ENCODE measurements around the gene CHD2.
"Not testable (repeated sequence)": the region's sequence is repeated elsewhere in the genome, so short reads cannot be mapped to it uniquely, and the experiment has no call there.

Gene CHD2

DNA sequence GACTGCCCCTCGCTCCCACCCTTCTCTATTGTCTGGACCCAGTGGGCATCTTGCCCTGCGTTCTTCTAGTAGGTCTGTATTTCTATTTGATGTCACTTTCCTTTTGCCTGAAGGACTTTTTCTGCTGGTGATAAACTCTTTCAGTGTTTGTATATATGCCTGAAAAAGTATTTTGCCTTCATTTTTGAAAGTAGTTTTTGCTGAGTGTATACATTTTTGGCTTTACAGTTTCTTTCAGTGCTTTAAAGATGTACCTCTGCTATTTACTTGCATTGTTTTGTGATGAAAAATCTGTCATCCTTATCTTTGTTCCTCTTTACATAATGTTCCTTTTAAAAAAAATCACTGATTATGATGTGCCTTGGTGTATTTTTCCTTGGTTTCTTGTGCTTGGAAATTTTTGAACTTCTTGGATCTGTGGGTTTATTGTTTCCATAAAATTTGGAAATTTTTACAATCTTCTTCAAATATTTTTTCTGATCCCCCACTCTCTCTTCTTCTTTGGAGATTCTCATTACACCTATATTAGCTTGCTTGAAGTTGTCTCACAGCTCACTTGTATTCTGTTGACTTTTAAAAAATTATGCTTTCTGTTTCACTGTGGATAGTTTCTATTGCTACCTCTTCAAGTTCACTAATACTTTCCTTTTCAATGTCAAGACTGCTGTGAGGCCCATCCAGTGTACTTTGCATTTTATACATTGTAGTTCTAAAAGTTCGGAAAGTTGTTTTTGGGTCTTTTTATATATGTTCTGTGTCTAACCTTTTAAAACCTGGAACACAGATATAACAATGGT is 121.0 kb downstream of the CHD2 start:
- no peak for DNase-seq (ENCODE audit: low read depth)

DNA sequence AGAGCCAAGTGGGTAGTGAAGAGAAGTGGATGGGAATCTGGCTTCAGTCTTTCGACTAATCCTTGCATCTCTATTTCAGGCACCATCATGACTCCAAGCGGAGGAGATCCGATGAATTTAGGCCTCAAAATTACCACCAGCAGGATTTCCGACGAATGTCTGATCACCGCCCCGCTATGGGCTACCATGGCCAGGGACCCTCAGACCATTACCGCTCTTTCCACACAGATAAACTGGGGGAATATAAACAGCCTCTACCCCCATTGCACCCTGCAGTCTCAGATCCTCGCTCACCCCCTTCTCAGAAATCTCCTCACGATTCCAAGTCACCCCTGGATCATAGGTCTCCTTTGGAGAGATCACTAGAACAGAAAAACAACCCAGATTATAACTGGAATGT is 124.2 kb downstream of the CHD2 start:
- DNase-seq (ENCODE audit: low read depth), result no peak

DNA sequence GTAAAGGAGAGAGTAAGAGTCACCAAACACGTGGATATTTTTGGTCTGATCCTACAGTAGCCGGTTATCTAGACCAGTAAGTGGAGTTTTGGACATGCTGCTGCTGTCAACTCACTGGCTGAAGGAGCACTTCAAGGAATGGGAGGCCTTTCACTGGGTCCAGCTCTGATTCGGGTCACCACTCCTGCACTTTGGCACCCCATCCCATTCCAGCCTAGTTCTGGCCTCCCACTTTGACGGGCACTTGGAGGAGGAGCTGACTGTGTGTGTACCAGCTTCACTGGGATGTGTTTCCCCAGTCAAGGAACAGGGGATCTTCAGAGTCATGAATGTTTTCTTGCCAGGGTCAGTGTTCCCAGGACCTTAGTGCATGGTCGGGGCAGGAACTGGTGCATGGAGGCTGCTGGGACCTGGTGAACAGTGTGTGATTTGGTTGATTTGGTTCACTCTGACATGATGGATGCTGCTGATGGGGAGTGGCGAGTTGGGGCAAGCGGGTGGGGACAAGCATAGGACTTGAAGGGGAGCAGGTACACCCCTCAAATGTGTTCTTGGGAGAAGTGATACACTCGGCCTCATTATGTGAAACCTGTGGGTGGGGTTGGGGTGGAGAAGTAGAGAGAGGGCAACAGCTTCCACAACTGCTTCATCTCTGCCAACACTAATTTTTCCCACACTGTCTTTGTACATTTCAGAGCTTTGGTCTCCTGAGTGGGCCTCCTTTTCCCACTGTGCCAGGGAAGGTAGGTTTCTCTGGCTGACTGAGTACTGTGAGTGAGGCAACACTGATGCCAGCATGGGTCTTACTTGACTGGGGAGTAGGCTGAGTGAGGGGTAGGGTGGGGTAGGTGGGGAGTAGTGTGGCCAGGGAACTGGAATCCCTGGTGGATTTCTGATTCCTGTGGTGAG is 124.8 kb downstream of the CHD2 start:
- DNase-seq (ENCODE audit: low read depth), result no peak

DNA sequence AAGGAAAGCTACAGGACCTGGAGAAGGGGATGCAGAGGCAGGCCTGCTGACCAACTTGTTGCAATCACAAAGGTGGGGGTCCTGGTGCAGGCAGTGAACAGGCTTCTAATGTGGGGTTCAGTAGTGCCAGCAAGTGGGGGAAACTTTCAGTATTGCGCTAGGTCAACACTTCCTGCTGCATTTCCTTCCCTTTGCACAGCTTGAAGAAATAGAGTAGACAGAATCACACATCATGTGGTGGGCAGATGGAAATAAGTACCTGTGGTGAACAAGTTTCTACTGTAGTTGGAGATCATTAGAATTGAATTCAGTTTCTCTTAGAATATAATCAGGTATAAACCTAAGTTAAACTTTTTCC is 125.5 kb downstream of the CHD2 start:
- DNase-seq (ENCODE audit: low read depth), result no peak

DNA sequence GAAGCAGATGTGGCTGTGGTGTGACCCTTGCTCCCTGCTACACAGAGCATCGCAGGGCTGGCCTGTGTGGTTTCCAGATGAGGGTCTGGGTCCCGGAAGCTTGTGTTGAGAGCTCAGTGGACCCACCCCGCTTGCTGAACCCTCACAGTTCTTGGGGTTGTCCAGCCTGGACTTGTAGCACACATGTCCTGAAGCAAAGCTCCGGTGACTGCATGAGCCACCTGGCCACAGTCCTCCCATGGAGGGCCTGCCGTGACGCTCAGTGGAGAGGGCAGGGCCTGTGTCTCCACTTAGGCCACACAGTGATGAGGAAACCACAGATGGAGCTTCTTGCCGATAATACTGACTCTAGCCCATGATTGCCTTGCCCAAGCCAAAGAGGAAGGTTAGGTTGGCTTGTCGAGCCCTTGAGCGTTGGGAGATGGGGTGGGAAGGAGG is 126.3 kb downstream of the CHD2 start:
- DNase-seq (ENCODE audit: low read depth), result no peak

DNA sequence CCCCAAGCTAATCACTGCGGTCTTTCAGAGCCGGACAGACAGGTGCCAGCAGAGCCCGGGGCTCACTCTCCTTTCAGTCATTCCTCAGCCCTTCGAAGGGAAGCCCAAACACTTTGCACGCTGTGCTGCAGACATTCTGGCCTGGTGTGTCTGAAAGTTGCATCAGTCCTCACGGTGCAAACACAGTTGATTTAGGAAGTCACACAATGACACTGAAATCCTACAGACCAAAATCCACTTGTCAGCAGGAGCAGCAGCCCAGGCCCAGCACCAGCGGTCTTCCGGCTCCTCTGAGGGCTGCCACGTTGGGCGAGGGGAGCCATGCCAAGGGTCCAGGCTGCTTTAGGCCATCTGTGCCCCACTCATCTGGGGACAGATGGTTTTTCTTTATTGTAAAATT is 127.3 kb downstream of the CHD2 start:
- no peak for DNase-seq (ENCODE audit: low read depth)

DNA sequence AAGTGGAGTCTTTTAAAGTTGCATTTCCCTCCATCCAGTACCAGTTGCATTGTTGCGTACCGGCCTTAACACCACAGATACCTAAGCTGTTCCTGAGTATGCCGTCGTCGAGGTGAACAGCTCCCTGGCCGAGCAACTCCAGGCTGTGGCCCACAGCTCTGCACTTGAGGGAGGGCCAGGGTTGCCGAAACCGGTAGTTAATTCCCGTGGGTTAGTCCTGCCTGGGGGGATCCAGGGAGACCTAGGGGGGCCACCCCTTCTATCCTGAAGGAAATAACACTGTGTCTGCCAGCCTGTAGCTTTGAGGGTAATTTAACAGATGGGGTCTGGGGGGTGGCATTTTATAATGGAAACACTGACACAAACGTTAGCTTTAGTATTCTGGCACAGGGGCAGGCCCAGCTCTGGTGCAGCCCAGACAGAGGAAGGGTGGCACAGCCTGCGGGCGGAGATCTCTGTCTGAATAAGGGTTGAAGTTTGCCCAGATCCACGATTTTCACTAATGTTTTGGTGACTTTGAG is 128.0 kb downstream of the CHD2 start:
- no peak for DNase-seq (ENCODE audit: low read depth)

DNA sequence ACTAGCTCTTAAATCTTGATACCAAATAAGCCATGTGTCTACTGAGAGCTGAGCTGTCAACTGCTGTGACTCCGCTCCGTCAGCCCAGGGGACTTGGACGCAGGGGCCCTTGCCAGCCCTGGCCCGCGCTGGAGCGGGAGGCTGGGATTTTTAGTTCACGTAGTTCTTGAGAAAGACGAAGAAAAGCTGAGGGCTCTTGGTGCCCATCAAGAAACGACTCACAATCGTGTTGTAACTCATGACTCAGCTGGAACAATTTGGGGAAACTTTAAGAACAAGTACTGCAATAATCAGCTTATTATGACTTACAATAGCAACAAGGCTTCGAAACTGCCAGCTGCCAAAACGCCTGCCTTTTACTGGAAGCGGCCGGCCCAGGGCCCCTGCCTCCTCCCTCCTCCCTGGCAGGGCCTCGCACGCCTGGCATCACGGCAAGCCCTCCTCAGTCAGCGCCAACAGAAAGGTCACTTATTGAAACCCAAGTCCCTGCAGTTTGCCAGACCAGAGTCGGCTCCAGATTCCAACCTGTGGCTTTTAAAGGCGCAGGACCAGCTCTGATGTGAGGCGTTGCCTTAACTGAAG is 128.6 kb downstream of the CHD2 start:
- DNase-seq (ENCODE audit: low read depth), result no peak

DNA sequence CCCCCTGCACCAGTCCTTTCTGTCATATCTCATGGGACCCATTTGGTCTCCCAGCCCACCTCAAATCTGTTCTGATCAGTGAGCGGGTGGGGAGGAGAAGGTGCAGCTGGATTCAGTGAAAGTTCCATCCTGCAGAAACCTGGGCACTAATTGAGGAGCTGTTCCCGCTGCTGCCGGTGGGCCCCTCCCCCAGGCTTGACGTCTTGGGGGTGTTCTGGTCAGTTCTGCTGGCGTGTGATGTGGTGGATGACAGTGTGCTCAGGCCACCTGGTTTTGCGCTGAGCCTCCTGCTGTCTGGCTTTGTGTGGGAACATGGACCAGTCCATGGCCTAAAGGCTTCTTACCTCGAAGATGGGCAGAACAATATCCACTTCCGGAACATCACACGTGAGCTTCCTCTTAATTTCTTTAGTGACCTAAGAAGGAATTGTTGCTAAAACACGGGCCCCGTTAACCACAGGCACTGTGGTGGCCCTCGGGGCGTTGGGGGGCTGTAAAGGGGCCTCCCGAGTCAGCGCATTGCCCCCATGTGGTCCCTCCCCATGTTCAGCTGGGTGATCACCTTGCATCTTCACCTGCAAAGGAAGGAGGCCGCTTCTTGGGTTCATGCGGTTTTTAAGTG is 129.2 kb downstream of the CHD2 start:
- DNase-seq (ENCODE audit: low read depth), result no peak

DNA sequence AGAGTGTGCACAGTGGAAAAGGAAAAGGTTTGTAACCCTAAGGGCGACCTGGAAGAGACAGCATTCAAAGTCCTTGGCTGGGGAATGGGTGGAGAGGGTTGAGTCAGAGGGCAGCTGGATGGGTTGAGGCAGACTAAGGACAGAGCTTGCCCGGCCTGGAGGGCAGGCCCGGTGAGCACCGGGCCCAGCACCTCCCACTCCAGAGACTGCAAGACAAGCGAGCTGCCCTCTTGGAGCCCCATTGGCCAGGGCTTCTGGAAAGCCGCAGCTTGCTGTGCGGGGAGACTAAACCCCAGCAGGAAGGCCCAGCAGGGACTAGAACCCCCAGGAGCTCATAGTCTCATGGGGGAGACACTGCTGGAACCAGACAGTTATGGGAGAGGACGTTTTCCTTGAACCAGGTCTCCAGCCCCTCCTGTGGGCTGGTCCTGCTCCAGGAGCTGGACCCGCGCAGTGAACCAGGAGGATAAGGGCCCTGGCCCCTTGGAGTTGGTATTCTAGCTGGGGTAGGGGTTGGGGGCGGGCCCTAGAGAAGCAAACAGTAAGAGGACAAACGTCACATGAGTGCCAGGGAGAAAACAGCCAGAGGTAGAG is 129.8 kb downstream of the CHD2 start:
- DNase-seq (ENCODE audit: low read depth), result no peak

DNA sequence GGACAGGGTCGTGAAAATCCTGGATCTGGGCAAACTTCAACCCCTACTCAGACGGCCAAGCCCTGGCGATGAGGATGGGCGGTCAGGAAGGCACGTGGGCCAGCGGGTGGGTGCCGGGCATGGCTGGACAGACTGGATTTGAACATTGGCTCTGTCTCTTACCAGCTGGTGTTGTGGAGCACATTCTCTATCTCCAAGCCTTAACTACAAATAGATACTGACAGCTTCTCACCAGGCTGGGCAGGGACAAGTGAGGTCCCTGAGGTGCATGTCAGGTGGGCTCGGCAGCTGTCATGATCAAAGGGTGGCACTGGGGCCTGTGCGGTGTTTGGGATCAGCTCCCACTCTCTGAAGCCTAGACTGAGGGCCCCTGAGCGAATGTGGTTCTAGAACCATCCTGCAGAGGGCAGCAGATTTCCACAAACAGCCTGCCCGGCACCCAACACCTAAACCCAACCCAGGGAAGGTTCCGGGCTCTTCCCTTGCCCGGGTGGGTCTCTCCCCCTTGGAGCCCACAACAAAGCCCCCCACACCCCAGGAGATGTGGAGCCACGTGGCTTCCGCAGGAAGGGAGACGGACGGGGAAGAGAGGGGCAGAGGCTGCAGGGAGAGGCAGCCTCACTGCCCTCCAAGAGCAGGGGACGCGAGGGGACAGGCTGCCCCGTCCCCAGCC is 130.4 kb downstream of the CHD2 start:
- DNase-seq (ENCODE audit: low read depth), result peak; percentile 26

DNA sequence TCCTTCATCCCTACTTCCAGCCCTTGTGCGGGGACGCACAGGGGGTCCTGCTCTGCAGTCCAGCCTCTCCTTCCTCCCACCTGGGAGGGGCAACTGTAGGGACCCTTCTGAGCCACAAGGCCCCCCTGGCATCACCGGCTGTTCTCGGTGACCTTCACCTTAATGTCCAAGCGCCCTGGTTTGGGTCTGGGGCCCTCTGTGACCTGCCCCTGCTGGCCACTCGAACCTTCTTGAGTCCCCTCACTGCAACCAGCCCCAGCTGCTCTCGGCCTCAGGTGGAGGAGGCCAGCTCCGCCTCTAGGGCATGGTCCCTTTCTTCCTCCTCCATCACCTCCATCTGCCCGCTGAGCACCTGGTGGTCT is 131.0 kb downstream of the CHD2 start:
- DNase-seq (ENCODE audit: low read depth), result no peak

DNA sequence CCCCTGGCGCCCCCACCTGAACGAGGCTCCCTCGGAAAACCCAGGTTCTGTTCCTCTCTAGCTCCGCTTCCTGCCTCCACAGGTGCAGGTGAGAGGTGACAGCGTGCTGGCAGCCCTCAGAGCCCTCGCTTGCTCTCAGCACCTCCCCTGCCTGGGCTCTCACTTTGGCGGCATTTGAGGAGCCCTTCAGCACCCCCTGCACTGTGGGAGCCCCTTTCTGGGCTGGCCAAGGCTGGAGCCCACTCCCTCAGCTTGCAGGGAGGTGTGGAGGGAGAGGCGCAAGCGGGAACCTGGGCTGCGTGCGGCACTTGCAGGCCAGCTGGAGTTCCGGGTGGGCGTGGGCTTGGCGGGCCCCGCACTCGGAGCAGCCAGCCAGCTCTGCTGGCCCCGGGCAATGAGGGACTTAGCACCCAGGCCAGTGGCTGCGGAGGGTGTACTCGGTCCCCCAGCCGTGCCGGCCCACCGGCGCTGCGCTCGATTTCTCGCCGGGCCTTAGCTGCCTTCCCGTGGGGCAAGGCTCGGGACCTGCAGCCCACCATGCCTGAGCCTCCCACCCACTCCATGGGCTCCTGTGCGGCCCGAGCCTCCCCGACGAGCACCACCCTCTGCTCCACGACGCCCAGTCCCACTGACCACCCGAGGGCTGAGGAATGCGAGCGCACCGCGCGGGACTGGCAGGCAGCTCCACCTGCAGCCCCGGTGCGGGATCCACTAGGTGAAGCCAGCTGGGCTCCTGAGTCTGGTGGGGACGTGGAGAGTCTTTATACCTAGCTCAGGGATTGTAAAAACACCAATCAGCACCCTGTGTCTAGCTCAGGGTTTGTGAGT is 131.6 kb downstream of the CHD2 start:
- not testable (repeated sequence) for DNase-seq (ENCODE audit: low read depth)

DNA sequence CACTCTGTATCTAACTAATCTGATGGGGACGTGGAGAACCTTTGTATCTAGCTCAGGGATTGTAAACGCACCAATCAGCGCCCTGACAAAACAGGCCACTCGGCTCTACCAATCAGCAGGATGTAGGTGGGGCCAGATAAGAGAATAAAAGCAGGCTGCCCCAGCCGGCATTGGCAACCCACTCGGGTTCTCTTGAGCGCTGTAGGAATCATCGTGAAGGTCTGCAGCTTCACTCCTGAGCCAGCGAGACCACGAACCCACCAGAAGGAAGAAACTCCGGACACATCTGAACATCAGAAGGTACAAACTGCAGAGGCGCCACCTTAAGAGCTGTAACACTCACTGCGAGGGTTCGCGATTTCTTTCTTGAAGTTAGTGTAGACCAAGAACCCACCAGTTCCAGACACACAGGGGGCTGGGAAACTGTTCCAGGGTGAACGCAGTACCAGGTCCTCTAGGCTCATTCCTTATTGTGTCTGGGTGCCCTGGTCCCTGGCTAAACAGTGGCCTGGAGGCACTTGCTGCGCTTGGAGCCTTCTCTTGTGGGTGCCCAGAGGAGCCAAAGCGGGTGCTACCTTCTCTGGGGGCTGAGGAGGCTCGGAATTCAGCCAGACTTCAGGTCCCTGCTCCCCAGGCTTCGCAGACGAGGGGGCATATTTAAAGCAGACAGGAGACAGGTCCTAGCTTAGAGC is 132.5 kb downstream of the CHD2 start:
- not testable (repeated sequence) for DNase-seq (ENCODE audit: low read depth)

DNA sequence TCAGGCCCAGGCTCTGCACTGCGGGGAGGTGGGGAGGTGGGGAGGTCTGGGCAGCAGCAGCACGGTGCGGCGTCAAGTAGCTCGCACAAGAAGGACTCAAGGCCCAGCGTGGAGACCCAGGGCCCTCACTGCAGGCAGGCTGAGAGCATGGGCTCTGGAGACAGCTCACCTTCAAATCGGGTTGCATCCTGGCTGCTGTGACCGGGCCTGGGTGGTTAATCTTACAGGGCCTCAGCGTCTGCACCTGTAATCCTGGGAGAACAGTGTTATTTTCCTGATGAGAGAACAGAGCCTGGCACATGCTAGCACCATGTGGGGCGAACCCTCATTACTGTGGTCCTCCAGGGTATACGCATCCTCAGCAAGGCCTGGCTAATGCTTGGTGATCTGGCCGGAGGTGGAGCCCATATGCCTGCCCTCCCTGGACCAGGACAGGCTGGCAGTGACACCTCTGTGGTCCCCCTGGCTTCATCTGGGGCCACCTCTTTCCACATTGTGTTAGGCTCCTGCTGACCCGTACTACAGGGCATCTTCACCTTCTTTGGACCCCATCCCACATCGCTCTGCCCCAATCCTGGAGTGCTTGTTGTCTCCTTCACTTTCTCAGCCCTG is 133.4 kb downstream of the CHD2 start:
- no peak for DNase-seq (ENCODE audit: low read depth)

DNA sequence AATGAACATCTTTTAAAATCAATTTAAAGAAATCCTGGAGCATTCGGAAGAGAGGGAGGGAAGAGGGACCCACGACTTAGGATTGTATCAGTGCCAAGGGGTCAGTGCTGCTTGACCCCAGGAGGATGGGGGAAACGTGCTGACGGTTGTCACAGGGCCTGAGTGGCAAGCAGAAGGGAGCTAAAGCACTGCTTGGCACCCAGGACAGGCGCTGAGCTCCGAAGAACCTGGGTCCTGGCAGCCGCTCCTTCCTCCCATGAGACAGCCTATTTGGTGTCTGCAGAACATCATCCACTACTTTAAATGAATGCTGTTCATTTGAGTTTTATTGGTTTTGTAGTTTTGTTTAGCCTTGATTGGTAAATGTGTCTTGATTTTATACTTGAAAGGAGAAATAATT is 134.4 kb downstream of the CHD2 start:
- no peak for DNase-seq (ENCODE audit: low read depth)

DNA sequence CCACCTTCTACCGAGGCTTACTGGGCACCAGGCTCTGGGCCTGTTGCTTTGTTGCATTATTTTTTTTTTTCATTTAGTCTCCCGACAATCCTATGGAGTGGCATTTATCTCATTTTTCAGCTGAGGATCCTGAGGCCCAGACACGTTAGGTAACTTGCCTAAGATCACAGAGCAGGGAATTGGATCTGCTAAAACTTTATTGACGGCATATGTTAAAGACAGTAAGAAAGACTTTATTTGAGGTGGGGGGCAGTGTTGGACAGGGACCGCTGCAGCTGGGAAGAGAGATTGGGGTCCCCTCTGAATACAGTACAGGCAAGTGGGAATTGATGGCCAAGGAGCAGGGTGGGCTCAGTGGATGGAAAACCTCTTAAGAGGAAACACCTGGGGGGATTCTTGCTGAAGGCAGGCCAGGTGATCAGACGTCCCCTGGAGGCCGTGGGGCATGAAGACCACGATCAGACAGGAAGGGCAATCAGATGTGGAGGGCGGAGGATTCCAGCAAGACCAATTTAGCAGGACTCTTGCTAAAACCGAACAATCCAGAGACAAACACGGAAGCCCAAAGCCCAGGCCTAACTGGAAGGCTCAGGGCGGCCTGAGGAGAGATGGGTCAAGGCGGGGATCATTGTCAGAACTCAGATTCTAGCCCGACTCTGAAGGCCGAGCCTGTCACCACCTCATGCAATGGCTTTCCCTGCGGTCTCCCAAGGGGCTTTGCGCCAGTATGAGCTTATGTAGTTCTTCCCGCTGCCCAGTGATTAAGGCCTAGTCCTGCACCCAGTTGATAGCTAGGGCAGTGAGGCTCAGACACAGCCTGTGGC is 135.2 kb downstream of the CHD2 start:
- no peak for DNase-seq (ENCODE audit: low read depth)
